Spleen (tissue), 7 donors: Measurements from ENCODE around the gene KCNJ6.

Experiments
- CTCF ChIP-seq, 11 experiments: fragments of 200-600 bp in 7 of 11; fragments of 450-650 bp in 4 of 11; sonication (generic) in 4 of 11; IDR thresholded peaks in 8 of 11; conservative IDR thresholded peaks in 3 of 11; 1 replicate in 7 of 11; 2 replicates in 4 of 11; pipeline versions ENCODE4 v1.4.0 to v1.8.0; 2016 to 2021; ENCODE audit warnings: antibody characterized with exemption in 11 of 11, inconsistent platforms in 4 of 11, mild to moderate bottlenecking in 1 of 11
- POLR2A ChIP-seq, 3 donors: fragments of 450-650 bp; IDR thresholded peaks; one replicate each; pipeline ENCODE4 v1.5.1; 2017; ENCODE audit warnings: antibody characterized with exemption in 3 of 3, mild to moderate bottlenecking in 1 of 3
- POLR2AphosphoS5 ChIP-seq, 3 donors: sonication (generic); formaldehyde crosslinking; IDR thresholded peaks; one replicate each; pipeline ENCODE4 v1.5.1; 2017; ENCODE audit warnings: antibody characterized with exemption in 3 of 3
- donor health status: DM: no; HTN: no; CAD: no; lungs with moderate emphysema.
- donor health status: DM: no; HTN: no; CAD: no.
- donor health status: DM: no; HTN: no; CAD: no.

DNA sequence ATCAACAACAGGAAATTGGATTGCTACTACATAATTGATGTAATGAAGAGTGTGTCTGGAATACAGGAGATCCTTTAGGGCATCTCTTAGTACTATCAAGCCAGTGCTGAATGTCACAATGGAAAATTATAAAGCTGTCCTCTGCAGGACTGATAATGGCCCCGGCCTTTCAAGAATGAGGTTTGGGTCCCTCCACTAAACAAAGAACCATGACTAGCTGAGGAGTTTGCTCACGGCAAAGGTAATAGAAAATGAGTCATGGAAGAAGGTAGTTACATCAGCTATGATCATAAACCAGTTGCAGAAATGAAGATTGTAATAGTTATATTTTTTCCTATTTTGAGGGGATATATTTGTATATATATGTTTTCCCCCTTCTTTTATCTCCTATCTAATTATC, 145.8 kb downstream of the KCNJ6 start:
- no peak for TF ChIP-seq CTCF (IDR thresholded peaks at IDR 0.05 in 8 of 11, conservative IDR thresholded peaks at IDR 0.05 in 3 of 11)
- TF ChIP-seq POLR2AphosphoS5 (IDR thresholded peaks at IDR 0.05) = no peak
- no peak for TF ChIP-seq POLR2A (IDR thresholded peaks at IDR 0.05)
